ENCODE measurements around the gene PTPRF.

- TF ChIP-seq CTCF (IDR thresholded peaks at IDR 0.05) (no peak), POLR2A (IDR thresholded peaks at IDR 0.05) (no peak)
Observed at GRCh38 chr1:43644558-43644957, 113.9 kb downstream of the PTPRF start.

Measured in esophagus squamous epithelium (tissue), 4 donors.